Fibroblast of the conjunctiva (primary cell): ENCODE data around the gene ETNK1.
"Not testable (repeated sequence)": the region's sequence is repeated elsewhere in the genome, so short reads cannot be mapped to it uniquely, and the experiment has no call there.

Experiments used
- DNase-seq: peaks from one replicate; pipeline ENCODE4 v3.0.0-alpha.2; 2010; ENCODE audit warnings: low read depth

ETNK1 gene

DNA sequence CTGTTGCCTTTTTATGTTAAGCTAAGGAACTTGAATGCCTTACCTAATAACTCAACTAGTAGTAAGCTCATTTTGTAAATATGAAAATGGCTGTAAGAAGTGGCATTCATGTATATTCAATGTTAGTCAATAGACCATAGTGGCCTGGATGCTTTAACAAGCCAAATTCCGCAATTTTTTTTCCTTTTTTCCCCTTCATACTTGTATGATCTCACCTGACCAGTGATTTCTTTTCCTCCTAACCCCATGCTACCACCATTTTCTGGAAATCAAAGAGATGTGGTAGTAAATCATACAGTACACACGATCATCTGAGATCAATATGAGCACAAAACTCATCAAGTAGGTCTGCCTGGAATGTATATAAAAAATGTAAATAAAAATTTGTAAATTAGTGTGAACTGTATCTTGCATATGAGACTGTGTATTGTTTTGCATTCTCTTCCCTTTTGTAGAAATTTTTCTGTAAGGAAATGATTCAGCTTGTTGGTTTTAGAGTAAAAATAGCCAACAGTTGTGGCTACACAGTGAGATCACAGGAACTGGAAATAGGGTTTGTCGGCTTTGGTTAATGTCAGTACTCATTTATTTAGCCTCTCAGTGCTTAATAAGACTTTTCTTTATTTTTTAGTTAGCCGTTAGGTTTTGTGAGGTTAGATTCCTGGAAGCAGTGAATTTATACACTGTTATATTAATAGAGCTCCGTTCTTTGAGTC lies 62.5 kb downstream of the ETNK1 start:
- DNase-seq: no peak

- DNase-seq: no peak
Observed at GRCh38 chr12:22689876-22690275, 64.9 kb downstream of the ETNK1 start.

- no peak for DNase-seq
Observed at GRCh38 chr12:22691319-22691718, 66.3 kb downstream of the ETNK1 start.

DNA sequence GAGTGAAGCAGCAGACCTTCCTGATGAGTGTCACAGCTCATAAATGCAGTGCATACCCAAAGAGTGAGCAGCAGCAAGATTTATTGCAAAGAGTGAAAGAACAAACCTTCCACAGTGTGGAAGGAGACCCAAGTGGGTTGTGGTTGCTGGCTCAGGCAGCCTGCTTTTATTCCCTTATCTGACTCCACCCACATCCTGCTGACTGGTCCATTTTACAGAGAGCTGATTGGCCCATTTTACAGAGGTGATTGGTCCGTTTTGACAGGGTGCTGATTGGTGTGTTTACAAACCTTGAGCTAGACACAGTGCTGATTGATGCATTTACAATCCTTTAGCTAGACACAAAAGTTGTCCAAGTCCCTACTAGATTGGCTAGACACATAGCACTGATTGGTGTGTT lies 67.5 kb downstream of the ETNK1 start:
- not testable (repeated sequence) for DNase-seq

DNA sequence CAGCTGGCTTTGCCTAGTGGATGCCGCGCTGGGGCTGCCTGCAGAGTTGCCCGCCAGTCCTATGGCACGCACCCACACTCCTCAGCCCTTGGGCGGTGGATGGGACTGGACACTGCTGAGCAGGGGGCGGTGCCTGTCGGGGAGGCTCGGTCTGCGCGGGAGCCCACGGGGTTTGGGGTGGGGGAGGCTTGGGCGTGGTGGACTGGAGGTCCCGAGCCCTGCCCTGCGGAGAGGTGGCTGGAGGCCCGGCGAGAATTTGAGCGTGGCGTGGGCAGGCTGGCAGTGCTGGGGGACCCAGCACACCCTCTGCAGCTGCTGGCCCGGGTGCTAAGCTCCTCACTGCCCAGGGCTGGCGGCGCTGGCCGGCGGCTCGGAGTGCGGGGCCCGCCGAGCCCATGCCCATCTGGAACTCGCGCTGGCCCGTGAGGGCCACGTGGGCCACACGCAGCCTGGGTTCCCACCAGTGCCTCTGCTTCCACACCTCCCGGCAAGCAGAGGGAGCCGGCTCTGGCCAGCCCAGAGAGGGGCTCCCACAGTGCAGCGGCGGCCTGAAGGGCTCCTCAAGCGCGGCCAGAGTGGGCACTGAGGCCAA lies 68.1 kb downstream of the ETNK1 start:
- no peak for DNase-seq

DNA sequence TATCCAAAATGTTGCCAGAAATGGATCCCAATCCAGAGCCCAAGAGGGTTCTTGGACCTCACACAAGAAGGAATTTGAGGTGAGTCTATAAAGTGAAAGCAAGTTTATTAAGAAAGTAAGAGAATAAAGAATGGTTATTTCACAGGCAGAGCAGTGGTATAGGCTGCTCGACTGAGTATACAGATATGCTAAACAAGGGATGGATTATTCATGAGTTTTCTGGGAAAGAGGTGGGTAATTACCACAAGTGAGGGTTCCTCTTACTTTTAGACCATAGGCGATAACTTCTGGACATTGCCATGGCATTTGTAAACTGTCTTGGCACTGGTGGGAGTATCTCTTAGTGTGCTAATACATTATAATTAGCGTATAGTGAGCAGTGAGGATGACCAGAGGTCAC lies 73.6 kb downstream of the ETNK1 start:
- no peak for DNase-seq

- DNase-seq: not testable (repeated sequence)
Observed at GRCh38 chr12:22699705-22700104, 74.7 kb downstream of the ETNK1 start.

DNA sequence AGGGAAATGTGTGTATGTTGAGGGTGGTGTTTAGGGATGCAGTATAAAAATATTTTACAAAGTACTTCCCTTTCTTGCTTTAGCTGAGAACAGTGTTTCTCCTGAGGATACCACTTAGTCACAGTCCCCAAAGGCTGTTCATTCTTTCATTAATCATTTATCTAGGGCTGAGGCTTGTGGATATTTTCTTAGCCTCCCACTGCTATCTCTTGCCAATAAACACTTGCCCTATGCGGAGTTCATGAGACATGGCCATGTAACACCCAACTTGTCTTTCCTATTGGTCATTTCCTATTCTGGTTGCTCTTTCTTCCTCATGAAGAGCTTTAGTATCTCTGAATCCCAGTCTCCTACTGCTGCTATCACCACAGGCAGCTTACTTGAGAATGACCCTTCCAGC lies 75.1 kb downstream of the ETNK1 start:
- DNase-seq: no peak

GRCh38 chr12:22701216-22701809 lies 76.3 kb downstream of the ETNK1 start:
- DNase-seq: not testable (repeated sequence)

DNA sequence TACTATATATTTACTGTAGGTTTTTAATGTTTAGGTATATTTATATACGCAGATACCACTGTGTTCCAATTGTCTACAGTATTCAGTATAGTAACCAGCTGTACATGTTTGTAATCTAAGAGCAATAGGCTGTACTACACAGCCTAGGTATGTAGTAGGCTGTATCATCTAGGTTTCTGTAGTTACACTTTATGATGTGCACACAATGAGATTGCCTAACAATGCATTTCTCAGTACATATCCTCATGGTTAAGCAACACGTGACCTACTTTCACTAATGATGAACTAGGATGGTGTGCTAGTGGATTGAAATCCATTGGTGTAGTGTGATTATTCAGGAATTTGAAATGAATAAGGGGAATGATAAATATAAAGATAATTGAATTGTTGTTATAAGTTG lies 77.7 kb downstream of the ETNK1 start:
- no peak for DNase-seq

- no peak for DNase-seq
Observed at GRCh38 chr12:22709292-22709691, 84.3 kb downstream of the ETNK1 start.

- no peak for DNase-seq
Observed at GRCh38 chr12:22712083-22712482, 87.1 kb downstream of the ETNK1 start.

DNA sequence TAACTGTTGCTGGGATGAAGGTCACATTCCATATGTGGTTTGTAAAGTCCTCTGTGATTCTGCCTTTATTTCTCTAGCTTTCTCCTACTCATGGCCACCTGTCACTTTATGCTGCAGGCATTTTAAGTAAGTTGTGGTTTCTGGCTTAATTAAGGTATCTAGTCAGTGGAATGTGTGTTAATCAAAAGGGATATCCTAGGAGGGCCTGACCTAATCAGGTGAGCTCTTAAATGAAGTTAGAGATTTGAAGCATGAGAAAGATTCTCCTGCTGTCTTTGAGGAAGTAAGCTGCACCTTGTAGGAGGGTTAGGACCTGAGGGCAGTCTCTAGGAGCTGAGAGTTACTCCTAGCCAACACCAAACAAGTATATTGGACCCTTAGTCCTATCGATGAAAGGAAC lies 90.3 kb downstream of the ETNK1 start:
- no peak for DNase-seq

- DNase-seq: no peak
Observed at GRCh38 chr12:22719745-22720144, 94.8 kb downstream of the ETNK1 start.

- DNase-seq: no peak
Observed at GRCh38 chr12:22722081-22722480, 97.1 kb downstream of the ETNK1 start.

GRCh38 chr12:22722779-22723178 lies 97.8 kb downstream of the ETNK1 start:
- no peak for DNase-seq

GRCh38 chr12:22728987-22729386 lies 104.0 kb downstream of the ETNK1 start:
- DNase-seq: no peak

GRCh38 chr12:22729431-22729956 lies 104.5 kb downstream of the ETNK1 start:
- no peak for DNase-seq

DNA sequence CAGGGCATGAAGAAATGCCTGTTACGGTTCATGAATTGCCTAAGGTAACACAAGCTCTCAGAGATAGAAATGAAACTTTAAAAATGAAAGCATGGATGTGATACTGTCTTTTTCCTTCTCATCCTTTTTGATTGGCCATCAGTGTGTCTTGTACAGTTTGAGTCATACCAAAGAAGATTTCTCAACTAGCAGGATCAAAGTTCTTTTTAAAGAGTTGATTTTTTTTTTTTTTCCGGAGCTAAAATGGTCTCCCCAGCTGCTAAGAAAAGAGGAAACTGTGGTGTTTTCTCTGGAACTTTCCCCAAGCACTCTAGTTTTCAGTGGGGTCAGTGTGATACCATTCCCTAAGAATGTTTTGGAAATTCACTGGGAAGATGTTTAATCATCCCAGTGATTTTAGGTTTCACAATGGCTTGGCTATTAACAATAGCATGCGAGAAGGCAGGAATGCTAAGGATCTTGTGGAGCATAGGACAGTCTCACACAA lies 105.0 kb downstream of the ETNK1 start:
- no peak for DNase-seq

DNA sequence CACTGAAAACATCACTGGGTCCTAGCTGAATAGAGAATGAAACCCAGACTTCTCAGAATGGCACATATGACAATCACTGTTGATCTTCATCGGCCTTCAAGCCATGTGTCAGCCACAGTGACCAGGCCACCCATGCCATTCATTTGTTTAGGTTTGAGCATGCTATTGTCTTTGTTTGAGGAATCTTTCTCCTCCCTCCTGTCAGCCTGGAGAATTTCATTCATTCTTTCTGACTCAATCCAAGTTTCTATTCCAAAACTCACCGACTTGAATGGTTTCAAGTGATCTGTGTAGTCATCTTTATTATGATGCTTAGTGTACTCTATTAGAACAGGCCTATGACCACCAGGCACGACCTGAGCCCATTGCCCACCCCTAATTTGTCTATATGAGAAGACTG lies 106.3 kb downstream of the ETNK1 start:
- DNase-seq: no peak

- no peak for DNase-seq
Observed at GRCh38 chr12:22733756-22734155, 108.8 kb downstream of the ETNK1 start.

- DNase-seq: no peak
Observed at GRCh38 chr12:22738945-22739344, 114.0 kb downstream of the ETNK1 start.
